Renal cortex interstitium (tissue), 11 donors: ENCODE data around the gene ANG. TPM values are rescaled to one million over a fixed set of nuclear protein-coding genes. Genes with fewer than 3 reads are reported as not detected.
"Not testable (repeated sequence)": the region's sequence is repeated elsewhere in the genome, so short reads cannot be mapped to it uniquely, and the experiment has no call there.

Experiments used
- DNase-seq, 11 donors: peaks; one replicate each; pipeline ENCODE4 v3.0.0-alpha.2; 2013; ENCODE audit warnings: low read depth in 9 of 11, low spot score in 4 of 11; ENCODE audit errors: extremely low read depth in 1 of 11
- polyA plus RNA-seq, 3 donors: library from polyadenylated mRNA; unstranded; fragments of 120-200 nt; gene quantifications; one replicate each; pipeline ENCODE4 v1.2.1, GENCODE V29; 2013; ENCODE audit not compliant: insufficient read length in 3 of 3

ANG gene
- polyA plus RNA-seq, 3 donors = 2.5 to 6.7 (median 3.3) TPM

- DNase-seq = no peak
Observed at GRCh38 chr14:20687362-20688166, 1.0 kb upstream of the ANG start.

- peak in 9 of 11 donors; percentile 52 to 72 (median 57) for DNase-seq
Observed at GRCh38 chr14:20690848-20691640, 2.5 kb downstream of the ANG start.

DNA sequence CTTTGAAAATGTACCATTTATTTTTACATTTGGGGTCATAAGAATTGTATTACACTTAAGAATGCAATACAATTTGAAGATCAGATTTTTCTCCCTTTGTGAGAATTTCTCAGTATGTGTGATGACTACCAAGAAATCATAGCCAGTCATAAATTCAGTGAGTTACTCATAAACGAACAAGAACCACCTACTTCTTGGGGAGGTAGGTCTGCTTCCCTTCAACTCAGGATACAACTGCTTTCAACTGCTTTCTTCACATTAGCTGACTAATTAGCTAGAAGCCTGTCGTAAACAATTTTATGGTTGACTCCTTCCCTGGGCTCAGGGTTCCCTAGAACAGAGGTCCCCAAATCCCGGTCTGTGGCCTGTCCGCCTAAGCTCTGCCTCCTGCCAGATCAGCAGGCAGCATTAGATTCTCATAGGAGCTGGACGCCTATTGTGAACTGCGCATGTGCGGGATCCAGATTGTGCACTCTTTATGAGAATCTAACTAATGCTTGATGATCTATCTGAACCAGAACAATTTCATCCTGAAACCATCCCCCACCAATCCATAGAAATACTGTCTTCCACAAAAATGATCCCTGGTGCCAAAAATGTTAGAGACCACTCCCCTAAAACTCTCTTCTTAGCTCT, 3.7 kb downstream of the ANG start:
- no peak for DNase-seq

DNA sequence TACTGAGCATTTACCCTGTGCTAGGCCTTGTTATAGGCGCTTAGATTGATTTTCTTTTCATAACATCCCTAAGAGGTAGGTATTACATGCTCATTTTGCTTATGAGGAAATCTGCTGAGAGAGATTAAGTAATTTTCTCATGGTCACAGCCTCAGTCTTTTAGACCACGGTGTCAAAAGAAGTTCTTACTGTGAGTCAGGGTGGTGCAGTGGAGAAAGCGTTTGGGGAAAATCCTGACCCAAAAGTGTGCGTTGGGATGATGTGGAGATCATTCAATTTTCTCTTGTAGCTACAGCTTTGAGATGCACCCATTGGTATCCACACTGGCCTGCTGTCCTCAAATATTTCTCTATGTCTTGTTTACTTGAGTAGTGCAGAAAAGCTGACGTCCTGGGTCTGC, 8.2 kb downstream of the ANG start:
- DNase-seq = no peak

DNA sequence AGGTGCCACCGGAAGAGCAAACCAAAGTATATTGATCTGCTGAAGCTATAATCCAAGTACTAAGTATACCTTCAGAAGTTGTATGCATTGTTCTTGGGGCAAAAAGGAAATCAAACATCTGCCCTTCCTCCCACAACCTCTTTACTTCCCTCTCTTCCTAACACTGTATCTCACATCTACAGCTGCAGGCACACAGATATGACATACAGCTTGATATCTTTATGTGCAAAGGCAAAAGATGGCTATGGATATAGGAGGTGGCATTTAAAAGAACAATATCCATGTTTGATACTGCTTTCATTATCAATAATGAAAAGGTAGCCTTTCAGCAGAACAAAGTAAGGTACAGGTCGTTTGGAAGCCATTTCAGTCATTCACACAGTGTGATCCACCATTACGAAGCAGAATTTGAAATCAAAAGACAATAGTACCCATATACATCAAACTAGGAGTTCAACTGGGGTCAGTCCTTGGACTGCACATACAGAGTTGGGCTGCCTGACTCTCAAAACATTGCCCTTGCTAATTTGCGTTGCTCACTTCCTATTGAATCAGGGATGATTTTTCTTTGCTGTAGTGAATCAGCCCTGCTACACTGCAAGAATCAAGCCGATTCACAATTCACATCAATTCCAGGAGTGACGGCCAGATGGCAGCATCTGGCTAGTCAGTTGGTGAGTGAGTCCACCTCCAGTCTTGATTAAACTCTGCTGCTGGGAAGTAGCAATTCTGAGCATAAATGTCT, 8.9 kb downstream of the ANG start:
- peak in 7 of 11 donors; percentile 40 to 75 (median 54) for DNase-seq

DNA sequence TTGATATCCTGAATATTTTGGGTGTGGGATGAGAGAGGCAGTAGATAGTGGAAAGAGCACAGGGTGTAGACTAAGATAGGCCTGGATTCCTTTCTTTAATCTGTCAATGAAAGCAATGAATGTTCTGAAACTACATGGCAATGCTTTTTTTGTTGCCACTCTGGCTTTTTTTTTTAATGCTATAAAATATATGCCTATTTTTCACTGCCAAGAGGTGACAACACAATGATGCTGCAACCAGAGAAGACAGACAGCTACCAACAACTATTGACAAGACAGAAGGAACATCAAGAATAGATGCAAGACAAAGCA, 9.4 kb downstream of the ANG start:
- no peak for DNase-seq

DNA sequence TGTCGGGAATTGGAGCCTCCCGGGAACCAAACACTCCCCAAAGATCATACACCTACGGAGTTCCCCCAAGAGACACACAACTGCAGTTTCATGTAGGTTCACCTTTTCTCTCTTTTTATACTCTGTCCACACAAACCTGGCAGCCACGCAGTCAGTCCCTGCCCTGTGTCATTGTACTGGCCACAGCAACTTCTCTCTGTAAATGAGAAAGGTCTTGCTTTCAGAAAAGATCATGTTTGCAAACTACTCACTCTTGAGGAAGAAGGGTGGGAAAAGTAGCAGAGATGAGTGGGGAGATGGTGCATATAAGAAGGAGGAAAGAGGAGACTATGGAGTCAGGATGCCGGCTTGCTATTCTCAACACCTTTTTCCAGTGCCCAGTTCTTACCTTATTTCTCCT, 10.4 kb downstream of the ANG start:
- DNase-seq = no peak

GRCh38 chr14:20699931-20700330, 11.4 kb downstream of the ANG start:
- DNase-seq = no peak

DNA sequence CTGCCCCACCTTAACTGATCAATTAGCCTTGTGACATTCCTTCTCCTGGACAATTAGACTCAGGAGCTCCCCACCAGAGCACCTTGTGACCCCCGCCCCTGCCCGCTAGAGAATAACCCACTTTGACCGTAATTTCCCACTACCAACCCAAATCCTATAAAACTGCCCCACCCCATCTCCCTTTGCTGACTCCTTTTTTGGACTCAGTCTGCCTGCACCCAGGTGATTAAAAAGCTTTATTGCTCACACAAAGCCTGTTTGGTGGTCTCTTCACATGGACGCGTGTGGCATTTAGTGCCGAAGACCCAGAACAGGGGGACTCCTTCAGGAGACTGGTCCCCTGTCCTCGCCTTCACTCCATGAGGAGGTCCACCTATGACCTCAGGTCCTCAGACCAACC, 12.4 kb downstream of the ANG start:
- DNase-seq = not testable (repeated sequence)

DNA sequence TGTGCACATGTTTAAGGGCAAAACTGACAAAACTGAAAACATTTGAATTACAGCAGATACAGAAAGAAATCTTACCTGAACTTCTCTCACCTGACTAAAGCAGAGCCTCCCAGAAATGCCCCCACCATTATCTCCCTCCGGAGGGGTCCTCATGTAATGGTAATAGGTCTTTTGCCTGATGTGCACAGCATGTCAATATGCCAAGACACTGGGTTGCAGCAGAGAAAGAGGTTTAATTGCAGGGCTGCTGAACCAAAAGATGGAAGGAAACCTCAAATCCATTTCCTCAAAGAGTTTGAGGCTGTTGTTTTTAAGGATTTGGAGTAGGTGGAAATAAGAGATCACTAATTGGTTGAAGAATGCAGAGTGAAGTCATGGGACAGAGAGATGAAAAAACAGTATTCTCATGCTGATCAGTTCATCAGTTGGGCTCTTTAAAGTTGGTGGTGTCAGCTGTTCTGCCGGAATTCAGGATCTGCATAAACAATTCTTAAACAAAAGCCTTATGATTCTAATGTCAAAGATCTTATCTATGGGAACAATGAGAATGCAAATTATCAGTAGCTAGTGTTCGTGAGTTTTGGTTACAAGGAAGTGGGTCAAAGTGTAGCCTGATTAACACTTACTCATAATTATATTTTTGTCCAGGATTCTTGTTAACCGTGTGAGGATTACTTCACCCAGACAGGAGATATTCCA, 18.2 kb downstream of the ANG start:
- DNase-seq = no peak

DNA sequence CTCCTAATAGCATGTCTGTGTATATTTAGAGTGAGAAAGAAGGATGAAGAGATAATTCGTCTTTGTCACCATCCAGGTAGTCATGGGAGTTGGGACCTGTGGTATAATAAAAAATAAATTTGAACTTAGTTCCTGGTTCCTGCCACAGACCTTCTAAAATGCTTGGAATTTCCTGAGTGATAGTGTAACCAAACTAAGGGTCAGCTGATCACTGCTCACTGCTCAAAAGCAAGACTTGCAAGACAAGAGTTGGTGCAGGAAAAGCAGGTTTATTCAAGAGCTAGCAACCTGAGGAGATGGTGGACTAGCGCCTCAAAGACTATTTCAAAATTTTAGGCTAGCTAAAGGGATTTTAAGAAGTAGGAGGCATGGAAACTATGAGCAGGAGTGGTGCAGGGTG, 19.1 kb downstream of the ANG start:
- DNase-seq = no peak

DNA sequence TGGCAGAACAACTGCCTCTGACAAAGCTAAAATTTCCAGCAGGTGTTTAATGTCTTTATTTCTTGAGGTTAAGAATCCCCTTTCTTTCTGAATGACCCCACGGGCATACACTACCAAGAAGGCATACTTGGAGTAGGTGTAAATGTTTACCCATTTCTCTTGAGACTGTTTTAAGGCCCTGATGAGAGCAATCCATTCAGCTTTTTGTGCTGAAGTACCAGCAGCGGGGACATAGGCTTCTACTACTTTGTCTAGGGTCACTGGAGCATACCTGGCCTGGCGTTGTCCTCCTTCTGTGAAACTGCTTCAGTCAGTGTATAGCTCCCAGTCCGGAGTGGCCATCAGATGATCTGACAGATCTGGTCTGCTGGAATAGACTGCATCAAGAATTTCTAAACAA, 22.7 kb downstream of the ANG start:
- DNase-seq = no peak

DNA sequence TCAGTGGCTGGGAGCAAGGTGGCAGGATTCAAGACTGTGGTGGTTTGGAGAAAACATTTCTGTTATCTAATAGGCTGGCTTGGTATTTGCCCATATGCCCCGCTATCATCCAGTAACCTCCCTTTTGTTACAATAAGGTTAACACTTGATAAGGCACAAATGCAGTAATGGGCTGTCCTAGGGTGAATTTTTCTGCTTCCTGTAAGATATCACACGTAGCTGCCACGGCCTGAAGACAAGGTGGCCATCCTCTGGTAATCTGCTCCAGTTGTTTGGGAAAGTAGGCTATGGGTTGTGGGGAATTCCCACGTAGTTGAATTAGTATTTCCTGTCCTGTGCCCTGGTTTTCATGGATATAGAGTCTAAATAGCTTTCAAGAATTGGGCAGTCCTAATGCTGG, 23.1 kb downstream of the ANG start:
- DNase-seq = no peak

- DNase-seq = no peak
Observed at GRCh38 chr14:20712904-20713303, 24.3 kb downstream of the ANG start.

DNA sequence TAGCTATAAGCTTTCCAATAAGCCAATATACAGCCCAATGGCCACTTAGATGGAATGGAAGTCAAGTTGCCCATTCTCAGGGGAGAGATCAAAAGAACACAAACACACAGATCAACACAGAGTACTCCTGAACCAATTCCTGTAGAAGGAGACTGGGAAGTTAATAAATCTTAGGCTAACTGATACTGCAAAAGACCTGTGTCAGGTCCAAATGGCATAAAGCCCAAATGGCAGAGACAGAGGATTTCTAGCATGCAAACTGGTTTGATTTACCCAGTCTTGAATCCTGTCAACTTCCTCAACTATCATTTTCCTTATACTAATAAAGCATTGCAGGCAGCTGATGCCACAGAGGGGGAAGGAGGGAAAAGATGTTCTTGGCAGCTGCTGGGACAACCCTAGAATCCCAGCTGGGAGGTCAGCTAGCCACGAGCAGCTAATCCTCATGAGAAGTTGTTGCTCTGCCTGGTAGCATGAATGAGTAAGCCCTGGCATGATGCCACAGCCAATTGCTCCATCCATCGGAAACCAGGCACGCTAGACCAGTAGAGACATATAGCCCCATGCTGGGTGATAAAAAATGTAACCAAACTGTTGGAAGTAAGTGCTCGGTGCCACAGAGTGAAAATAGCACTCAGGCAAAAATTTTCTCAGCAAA, 26.2 kb downstream of the ANG start:
- no peak for DNase-seq

DNA sequence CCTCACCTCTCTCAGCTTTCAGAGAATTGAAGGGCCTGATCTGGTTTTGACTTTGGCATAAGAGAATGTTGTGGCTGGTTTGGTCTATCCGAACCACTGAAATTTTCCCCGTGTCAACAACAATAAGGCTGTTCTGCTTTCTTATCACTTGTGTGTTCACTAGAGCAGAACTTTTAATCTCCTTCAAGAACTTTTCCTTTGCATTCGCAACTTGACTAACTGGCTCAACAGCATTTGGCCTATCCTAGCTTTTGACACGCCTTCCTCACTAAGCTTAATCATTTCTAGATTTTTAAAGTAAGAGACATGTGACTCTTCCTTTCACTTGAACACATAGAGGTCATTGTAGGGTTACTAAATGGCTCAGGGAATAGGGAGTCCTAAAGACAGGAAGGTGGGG, 31.2 kb downstream of the ANG start:
- DNase-seq = peak in 9 of 11 donors; percentile 24 to 72 (median 44)

DNA sequence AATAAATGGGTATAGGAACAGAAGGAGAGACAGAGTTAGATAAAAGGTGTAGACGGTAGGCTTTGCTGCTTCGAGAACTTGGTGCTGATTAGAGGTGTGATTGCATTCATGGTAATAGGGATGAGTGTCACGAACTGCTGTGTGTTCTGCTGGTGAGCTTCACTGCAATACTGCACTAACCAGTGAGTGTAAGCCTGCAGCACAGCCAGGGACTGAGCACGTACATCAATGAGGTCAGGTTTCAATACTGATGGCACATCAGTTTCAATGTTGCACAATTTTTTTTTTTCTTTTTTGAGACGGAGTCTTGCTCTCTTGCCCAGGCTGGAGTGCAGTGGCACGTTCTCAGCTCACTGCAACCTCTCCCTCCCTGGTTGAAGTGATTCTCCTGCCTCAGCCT, 32.2 kb downstream of the ANG start:
- DNase-seq = no peak

DNA sequence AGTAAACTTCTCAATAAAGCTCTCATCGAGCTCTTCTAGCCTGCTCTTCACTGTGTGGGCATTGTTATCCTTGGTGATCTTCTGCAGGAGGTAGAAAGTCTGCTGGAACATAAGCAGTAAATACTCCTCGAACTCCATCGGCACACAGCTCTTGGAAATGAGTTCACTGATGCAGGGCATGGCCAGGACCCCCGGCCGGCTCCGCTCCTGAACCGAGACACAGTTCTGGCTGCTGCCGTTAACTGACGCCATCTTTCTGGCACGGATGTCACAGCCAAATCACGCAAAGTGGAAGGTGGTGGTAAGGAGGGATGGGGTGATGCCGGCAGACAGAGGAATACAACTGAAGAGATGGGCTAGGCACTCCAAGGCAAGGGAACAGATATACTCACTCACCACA, 33.5 kb downstream of the ANG start:
- DNase-seq = no peak
